Esophagus muscularis mucosa (tissue), 4 donors: Measurements from ENCODE around the gene MYZAP.

Source experiments
- CTCF ChIP-seq, 3 experiments: fragments of 200-600 bp in 2 of 3; fragments of 450-650 bp in 1 of 3; sonication (generic) in 2 of 3; IDR thresholded peaks; one replicate each; pipeline ENCODE4 v1.5.1; 2017 to 2019; ENCODE audit warnings: antibody characterized with exemption in 3 of 3, mild to moderate bottlenecking in 2 of 3, moderate library complexity in 1 of 3
- EP300 ChIP-seq: sonication (generic); formaldehyde crosslinking; IDR thresholded peaks from one replicate; pipeline ENCODE4 v1.6.1; 2017; ENCODE audit warnings: antibody characterized with exemption
- POLR2AphosphoS5 ChIP-seq, 2 donors: sonication (generic); formaldehyde crosslinking; IDR thresholded peaks; one replicate each; pipeline ENCODE4 v1.6.1; 2017; ENCODE audit warnings: antibody characterized with exemption in 2 of 2

GRCh38 chr15:57703387-57703786 is 111.7 kb downstream of the MYZAP start:
- TF ChIP-seq CTCF (IDR thresholded peaks at IDR 0.05) (no peak), EP300 (no peak), POLR2AphosphoS5 (IDR thresholded peaks at IDR 0.05) (no peak)
